Measurements from ENCODE around the gene CES5A.

The CES5A gene

GRCh38 chr16:55822280-55822810, 52.8 kb downstream of the CES5A start:
- TF ChIP-seq RAD21 (IDR thresholded peaks at IDR 0.05; ENCODE audit: low read depth), result no peak
- no peak for TF ChIP-seq ZBTB7A (IDR thresholded peaks at IDR 0.05; ENCODE audit: low read depth)
- no peak for TF ChIP-seq USF1 (IDR thresholded peaks at IDR 0.05)
- TF ChIP-seq TEAD4 (IDR thresholded peaks at IDR 0.05), result no peak
- no peak for TF ChIP-seq EGR1 (IDR thresholded peaks at IDR 0.05)
- TF ChIP-seq CEBPB (IDR thresholded peaks at IDR 0.05), result no peak

- TF ChIP-seq TEAD4 (IDR thresholded peaks at IDR 0.05), result no peak
- no peak for TF ChIP-seq FOXM1 (IDR thresholded peaks at IDR 0.05; ENCODE audit: borderline replicate concordance, low read depth)
Measured at GRCh38 chr16:55821210-55821609, 54.0 kb downstream of the CES5A start.

GRCh38 chr16:55820615-55821014, 54.6 kb downstream of the CES5A start:
- TF ChIP-seq RAD21 (IDR thresholded peaks at IDR 0.05; ENCODE audit: low read depth), result no peak
- TF ChIP-seq FOXM1 (IDR thresholded peaks at IDR 0.05; ENCODE audit: borderline replicate concordance, low read depth), result no peak

- no peak for TF ChIP-seq TAF1 (IDR thresholded peaks at IDR 0.05; ENCODE audit: low read depth)
- TF ChIP-seq RAD21 (IDR thresholded peaks at IDR 0.05; ENCODE audit: low read depth), result no peak
- TF ChIP-seq USF1 (IDR thresholded peaks at IDR 0.05), result no peak
- no peak for TF ChIP-seq ZBTB7A (IDR thresholded peaks at IDR 0.05; ENCODE audit: low read depth)
- TF ChIP-seq MAX (IDR thresholded peaks at IDR 0.05), result no peak
- no peak for TF ChIP-seq YY1 (IDR thresholded peaks at IDR 0.05; ENCODE audit: low read depth)
- no peak for TF ChIP-seq FOXM1 (IDR thresholded peaks at IDR 0.05; ENCODE audit: borderline replicate concordance, low read depth)
- no peak for TF ChIP-seq EP300 (IDR thresholded peaks at IDR 0.05; ENCODE audit: borderline replicate concordance)
- no peak for TF ChIP-seq CREB1 (IDR thresholded peaks at IDR 0.05; ENCODE audit: low read depth)
- TF ChIP-seq CEBPB (IDR thresholded peaks at IDR 0.05), result no peak
- no peak for TF ChIP-seq TCF12 (IDR thresholded peaks at IDR 0.05; ENCODE audit: low read depth)
- TF ChIP-seq REST (IDR thresholded peaks at IDR 0.05; ENCODE audit: low read depth), result no peak
Measured at GRCh38 chr16:55817236-55817912, 57.8 kb downstream of the CES5A start.

- TF ChIP-seq CEBPB (IDR thresholded peaks at IDR 0.05) (no peak), FOXM1 (IDR thresholded peaks at IDR 0.05; ENCODE audit: borderline replicate concordance, low read depth) (no peak), EGR1 (IDR thresholded peaks at IDR 0.05) (no peak), YY1 (IDR thresholded peaks at IDR 0.05; ENCODE audit: low read depth) (no peak), CREB1 (IDR thresholded peaks at IDR 0.05; ENCODE audit: low read depth) (no peak), REST (IDR thresholded peaks at IDR 0.05; ENCODE audit: low read depth) (no peak), USF1 (IDR thresholded peaks at IDR 0.05) (no peak), TEAD4 (IDR thresholded peaks at IDR 0.05) (no peak), EP300 (IDR thresholded peaks at IDR 0.05; ENCODE audit: borderline replicate concordance) (no peak), ZBTB7A (IDR thresholded peaks at IDR 0.05; ENCODE audit: low read depth) (no peak)
Measured at GRCh38 chr16:55815320-55815719, 59.9 kb downstream of the CES5A start.

- TF ChIP-seq EP300 (IDR thresholded peaks at IDR 0.05; ENCODE audit: borderline replicate concordance), result no peak
- TF ChIP-seq FOXM1 (IDR thresholded peaks at IDR 0.05; ENCODE audit: borderline replicate concordance, low read depth), result no peak
- no peak for TF ChIP-seq CREB1 (IDR thresholded peaks at IDR 0.05; ENCODE audit: low read depth)
- no peak for TF ChIP-seq CEBPB (IDR thresholded peaks at IDR 0.05)
- TF ChIP-seq REST (IDR thresholded peaks at IDR 0.05; ENCODE audit: low read depth), result no peak
- no peak for TF ChIP-seq USF1 (IDR thresholded peaks at IDR 0.05)
- TF ChIP-seq TEAD4 (IDR thresholded peaks at IDR 0.05), result no peak
- no peak for TF ChIP-seq TCF12 (IDR thresholded peaks at IDR 0.05; ENCODE audit: low read depth)
- TF ChIP-seq NFIC (IDR thresholded peaks at IDR 0.05), result no peak
- TF ChIP-seq RAD21 (IDR thresholded peaks at IDR 0.05; ENCODE audit: low read depth), result no peak
- no peak for TF ChIP-seq MAX (IDR thresholded peaks at IDR 0.05)
- TF ChIP-seq TAF1 (IDR thresholded peaks at IDR 0.05; ENCODE audit: low read depth), result no peak
- TF ChIP-seq YY1 (IDR thresholded peaks at IDR 0.05; ENCODE audit: low read depth), result no peak
- TF ChIP-seq ZBTB7A (IDR thresholded peaks at IDR 0.05; ENCODE audit: low read depth), result no peak
- no peak for TF ChIP-seq EGR1 (IDR thresholded peaks at IDR 0.05)
Measured at GRCh38 chr16:55812951-55813350, 62.2 kb downstream of the CES5A start.

Measured in Ishikawa (cell line).